NCI-H2227 treated with DMSO at 0.1 percent for 48 hours (cell line): ENCODE results near the gene VAMP8.

Experiments used
- DNase-seq: peaks from one replicate; lab custom pipeline; 2025; lab: John Stamatoyannopoulos, UW

Gene VAMP8

DNA sequence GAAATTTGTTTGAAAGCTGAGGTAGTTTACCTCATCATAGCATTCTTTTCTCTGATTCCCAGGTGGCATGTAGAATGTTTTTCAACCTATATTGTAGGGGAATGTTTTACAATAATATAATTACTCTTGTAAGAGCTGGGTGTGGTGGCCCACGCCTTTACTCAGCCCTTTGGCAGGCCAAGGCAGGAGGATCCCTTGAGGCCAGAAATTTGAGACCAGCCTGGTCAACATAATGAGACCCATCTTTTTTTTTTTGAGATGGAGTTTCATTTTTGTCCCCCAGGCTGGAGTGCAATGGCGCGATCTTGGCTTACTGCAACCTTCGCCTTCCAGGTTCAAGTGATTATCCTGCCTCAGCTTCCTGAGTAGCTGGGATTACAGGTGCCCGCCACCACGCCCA, 42.2 kb downstream of the VAMP8 start:
- no peak for DNase-seq

DNA sequence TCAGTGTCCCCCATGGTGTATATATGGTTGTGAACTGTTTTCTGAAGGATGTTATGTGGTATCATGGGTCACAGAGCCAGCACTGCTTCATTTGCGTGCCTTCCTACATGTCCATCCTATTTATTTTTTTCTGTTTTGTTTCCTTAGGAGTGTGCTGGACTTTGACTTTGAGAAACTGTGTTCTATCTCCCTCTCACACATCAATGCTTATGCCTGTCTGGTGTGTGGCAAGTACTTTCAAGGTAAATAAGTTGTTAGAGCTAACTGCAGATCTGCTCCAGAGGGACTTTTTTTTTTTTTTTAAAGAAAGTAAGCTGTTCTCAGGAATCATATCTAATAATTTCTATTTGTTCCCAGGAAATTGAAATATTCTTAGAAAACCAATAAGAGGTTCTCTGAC, 44.0 kb downstream of the VAMP8 start:
- DNase-seq: no peak

GRCh38 chr2:85623991-85624390, 46.6 kb downstream of the VAMP8 start:
- no peak for DNase-seq

- DNase-seq: no peak
Measured at GRCh38 chr2:85628658-85629057, 51.3 kb downstream of the VAMP8 start.

DNA sequence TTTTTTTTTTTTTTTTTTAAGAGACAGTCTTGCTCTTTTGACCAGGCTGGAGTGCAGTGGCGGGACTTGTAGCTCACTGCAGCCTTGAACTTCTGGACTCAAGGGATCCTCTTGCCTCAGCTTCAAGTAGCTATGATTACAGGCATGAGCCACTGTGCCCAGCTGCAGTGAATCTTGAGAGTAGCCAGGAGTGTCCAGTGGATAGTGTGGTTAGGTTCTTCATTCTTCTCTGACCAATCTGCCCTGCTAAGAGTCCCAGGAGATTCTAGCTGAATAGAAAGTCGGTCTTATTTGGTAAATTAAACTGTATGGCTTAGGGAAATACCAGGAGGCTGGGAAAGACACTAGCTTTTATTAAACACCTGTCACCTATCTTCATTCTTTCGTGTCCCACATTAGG, 53.9 kb downstream of the VAMP8 start:
- DNase-seq: no peak
